Measurements from ENCODE around the gene AP1AR.
"Not testable (repeated sequence)": the region's sequence is repeated elsewhere in the genome, so short reads cannot be mapped to it uniquely, and the experiment has no call there.

AP1AR gene

GRCh38 chr4:112231779-112232713, at the start of gene AP1AR:
Gene AP1AR (plus strand): TSS chr4:112231787. CDS start chr4:112232092, 305 bp downstream.
- DNase-seq (ENCODE audit: low read depth) = peak; percentile 68

GRCh38 chr4:112182604-112183003, 49.0 kb upstream of the AP1AR start:
- no peak for DNase-seq (ENCODE audit: low read depth)

- DNase-seq (ENCODE audit: low read depth) = no peak
Observed at GRCh38 chr4:112183252-112183651, 48.3 kb upstream of the AP1AR start.

GRCh38 chr4:112184438-112184837, 47.1 kb upstream of the AP1AR start:
- DNase-seq (ENCODE audit: low read depth) = no peak

- DNase-seq (ENCODE audit: low read depth) = no peak
Observed at GRCh38 chr4:112185334-112185733, 46.3 kb upstream of the AP1AR start.

- no peak for DNase-seq (ENCODE audit: low read depth)
Observed at GRCh38 chr4:112185740-112186670, 45.6 kb upstream of the AP1AR start.

GRCh38 chr4:112189754-112190153, 41.8 kb upstream of the AP1AR start:
- DNase-seq (ENCODE audit: low read depth) = no peak

- no peak for DNase-seq (ENCODE audit: low read depth)
Observed at GRCh38 chr4:112190684-112191083, 40.9 kb upstream of the AP1AR start.

GRCh38 chr4:112196461-112196860, 35.1 kb upstream of the AP1AR start:
- no peak for DNase-seq (ENCODE audit: low read depth)

GRCh38 chr4:112199041-112199440, 32.5 kb upstream of the AP1AR start:
- no peak for DNase-seq (ENCODE audit: low read depth)

- DNase-seq (ENCODE audit: low read depth) = no peak
Observed at GRCh38 chr4:112201915-112202505, 29.6 kb upstream of the AP1AR start.

- DNase-seq (ENCODE audit: low read depth) = no peak
Observed at GRCh38 chr4:112203593-112203992, 28.0 kb upstream of the AP1AR start.

GRCh38 chr4:112206431-112206830, 25.2 kb upstream of the AP1AR start:
- DNase-seq (ENCODE audit: low read depth) = no peak

GRCh38 chr4:112208137-112209095, 23.2 kb upstream of the AP1AR start:
- DNase-seq (ENCODE audit: low read depth) = not testable (repeated sequence)

- DNase-seq (ENCODE audit: low read depth) = no peak
Observed at GRCh38 chr4:112210777-112211176, 20.8 kb upstream of the AP1AR start.

GRCh38 chr4:112213091-112213490, 18.5 kb upstream of the AP1AR start:
- no peak for DNase-seq (ENCODE audit: low read depth)

GRCh38 chr4:112213856-112214255, 17.7 kb upstream of the AP1AR start:
- DNase-seq (ENCODE audit: low read depth) = no peak

- DNase-seq (ENCODE audit: low read depth) = no peak
Observed at GRCh38 chr4:112214390-112215264, 17.0 kb upstream of the AP1AR start.

GRCh38 chr4:112219826-112220366, 11.7 kb upstream of the AP1AR start:
- DNase-seq (ENCODE audit: low read depth) = no peak
